HK-2 (cell line): Measurements from ENCODE around the gene RTP3.
A peak's percentile ranks its signal among the peaks of the same experiment; 100 is the strongest.
"Not testable (repeated sequence)": the region's sequence is repeated elsewhere in the genome, so short reads cannot be mapped to it uniquely, and the experiment has no call there.

Experiments used
- DNase-seq: peaks from one replicate; pipeline ENCODE4 v3.0.0-alpha.2; 2018; ENCODE audit not compliant: unreplicated experiment

RTP3 gene

DNA sequence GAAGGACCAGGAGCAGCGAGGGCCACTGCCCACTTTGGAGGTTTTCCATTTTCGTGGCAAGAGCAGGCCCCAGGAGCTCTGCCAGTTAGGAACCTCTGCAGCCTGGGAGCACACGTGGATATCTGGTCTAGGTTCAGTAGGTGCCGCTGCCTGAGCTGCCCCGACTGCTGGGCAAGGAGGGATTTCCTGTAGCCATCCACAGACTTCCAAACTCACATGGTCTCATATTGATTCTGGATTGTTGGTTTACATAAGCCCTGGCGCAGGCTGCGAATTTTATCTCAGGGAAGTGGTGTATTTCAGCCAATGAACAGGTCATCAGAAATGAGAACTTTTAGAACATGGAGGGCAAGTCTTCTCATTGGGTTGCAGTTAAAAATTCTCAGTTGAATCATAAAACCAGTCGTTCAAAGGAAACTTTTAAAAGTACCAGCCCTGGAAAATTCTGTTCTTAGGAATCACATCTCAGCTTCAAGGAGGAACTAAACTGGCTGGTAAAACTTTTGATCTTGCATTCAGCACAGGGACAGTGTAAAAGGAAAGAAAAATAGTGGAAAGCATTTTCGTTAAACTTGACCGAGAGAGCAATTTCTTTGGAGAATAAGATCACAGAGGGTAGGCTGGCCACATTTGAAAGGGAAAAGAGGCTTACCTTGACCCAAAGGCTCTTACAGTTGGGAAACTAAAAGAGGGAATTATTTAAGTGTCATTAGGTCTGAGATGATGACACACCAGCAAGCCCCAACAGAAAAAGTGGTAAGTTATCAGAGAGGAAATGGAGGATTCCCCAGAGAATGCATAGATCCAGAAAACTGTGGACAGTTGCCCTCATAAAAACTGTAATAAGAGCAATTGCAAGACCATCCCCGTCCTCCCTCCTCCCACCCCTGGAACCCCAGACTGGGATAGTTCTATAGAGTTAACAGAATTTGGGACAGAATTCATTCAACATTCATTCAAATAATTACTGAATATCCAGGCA is 6.4 kb upstream of the RTP3 start:
- DNase-seq, result no peak

DNA sequence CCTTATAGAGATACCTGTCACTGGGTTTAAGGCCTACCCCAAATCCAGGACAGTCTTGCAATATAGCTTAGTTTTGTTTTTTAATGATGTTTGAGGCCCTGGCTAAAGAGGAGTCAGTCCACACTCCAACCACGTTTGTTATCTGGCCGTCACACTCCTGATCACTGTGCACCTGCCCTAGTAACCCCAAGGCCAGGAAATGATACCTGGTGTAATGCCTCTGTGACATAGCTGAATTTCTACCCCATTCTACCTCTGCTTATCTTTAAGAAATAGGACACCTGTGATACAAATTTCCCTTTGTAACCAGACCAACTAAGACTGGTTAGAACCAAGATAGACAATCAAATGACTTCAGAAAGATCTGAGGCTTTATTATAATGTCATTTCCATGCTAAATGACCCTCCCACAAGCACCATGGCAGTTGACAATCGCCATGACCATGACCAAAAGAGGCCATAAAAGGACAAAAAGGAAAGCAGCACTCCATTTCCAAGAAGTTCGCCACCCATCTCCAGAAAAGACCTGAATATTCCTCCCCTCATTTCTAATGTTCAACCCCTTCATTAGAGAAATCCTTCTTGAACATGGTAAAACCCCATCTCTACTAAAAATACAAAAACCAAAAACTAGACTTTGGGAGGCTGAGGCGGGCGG is 4.8 kb upstream of the RTP3 start:
- no peak for DNase-seq

GRCh38 chr3:46494491-46494890 is 3.3 kb upstream of the RTP3 start:
- DNase-seq, result not testable (repeated sequence)

GRCh38 chr3:46495901-46496456 is 1.8 kb upstream of the RTP3 start:
- no peak for DNase-seq

GRCh38 chr3:46496746-46497555 is 825 bp upstream of the RTP3 start:
- no peak for DNase-seq

DNA sequence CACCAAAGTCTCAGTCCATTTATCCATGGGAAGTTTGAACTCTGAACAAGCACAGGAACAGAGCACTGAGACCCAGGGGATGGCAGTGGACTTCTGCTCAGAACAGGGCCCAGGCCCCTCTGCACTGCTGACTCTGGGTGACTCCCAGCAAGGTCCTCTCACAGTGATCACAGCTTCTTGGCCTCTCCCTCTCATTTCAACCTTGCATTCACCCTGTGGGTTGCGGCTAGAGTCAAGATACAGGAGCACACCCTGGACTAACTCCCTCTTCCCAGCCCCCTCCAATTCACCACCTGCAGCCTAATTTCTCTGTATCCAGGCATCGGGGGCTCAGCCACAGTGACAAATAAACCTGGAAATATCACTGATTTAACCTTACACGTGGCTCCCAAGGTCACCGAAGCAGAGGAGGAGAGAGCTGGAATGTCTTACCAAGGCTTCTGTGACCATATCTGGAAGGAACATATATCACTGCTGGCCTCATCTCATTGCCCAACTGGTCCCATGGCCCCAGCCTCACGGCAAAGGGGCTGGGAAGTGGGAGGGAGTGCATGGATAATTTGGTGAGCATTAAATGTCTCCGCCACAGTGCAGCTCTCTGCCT is 1.2 kb downstream of the RTP3 start:
- DNase-seq, result no peak

DNA sequence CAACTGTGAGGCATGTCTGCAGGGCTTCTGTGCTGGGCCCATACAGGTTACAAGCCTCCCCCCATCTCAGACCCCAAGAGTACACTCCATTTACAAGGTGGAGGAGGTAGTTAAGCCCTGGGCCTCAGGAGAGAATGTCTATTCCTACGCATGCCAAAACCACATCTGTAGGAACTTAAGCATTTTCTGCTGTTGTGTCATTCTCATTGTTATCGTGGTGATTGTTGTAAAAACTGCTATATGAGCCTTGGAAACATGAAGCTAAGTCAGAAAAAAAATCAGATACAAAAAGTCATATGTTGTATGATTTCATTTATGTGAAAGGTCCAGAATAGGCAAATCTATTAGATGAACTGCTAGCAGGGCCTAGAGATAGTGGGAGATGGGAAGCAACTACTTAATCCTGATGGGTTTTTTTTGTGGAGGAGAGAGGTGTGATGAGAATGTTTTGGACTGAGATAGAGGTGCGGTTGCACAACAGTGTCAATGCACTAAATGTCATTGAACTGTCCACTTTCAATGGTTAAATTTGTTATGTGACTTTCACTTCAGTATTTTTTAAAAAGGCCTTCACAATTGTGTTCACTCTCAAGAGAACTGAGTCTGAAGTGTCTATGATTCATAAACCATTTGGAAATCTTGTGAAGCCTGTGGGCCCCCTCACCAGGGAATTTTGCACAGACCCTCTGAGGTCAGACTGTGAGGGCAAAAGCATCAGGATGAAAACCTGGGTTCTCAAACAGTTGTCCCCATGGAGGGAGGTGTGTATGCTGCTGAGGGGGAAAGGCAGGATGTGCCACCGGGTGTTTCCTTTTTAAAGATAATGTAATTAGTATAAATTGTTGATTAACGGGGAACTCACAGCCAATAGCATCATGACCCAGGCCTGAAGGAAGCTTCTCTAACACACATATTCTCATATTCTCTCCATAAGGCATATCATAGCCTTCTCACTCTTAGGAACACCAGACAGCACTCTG is 3.2 kb downstream of the RTP3 start:
- DNase-seq, result no peak

GRCh38 chr3:46501702-46502101 is 3.9 kb downstream of the RTP3 start:
- no peak for DNase-seq

DNA sequence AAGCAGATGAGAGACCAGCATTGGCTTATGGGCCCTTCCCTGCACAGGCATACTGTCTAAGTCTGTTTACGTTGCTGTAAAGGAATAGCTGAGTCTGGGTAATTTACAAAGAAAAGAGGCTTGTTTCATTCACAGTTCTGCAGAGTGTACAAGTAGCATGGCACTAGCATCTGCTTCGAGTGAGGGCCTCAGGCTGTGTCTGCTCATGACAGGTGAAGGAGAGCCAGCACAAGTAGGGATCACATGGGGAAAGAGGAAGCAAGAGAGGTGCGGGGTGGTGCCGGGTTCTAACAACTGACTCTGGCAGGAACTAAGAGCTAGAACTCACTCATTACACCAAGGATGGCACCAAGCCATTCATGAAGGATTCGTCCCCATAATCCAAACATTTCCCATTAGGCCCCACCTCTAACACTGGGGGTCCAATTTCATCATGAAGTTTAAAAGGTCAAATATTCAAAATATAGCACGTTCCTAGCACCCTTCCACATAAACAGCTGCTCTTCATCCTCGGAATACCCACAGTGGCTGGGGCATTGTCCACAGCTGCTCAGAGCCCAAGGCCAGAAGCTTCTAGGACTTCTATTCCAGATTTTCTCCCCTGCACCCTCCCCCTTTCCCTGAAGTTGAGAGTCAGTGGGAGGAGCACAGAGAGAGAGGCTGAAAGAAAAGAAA is 5.6 kb downstream of the RTP3 start:
- DNase-seq, result no peak

DNA sequence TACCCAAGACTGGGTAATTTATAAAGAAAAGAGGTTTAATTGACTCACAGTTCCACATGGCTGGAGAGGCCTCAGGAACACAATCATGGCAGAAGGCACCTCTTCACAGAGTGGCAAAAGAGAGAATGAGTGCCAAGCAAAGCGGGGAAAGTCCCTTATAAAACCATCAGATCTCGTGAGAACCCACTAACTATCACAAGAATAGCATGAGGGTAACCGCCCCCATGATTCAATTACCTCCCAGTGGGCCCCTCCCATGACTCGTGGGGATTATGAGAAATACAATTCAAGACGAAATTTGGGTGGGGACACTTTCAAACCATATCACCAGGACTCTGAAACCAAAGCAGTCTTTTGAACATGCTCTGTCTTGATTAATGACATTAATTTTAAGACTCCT is 7.0 kb downstream of the RTP3 start:
- no peak for DNase-seq

- no peak for DNase-seq
Observed at GRCh38 chr3:46505953-46506352, 8.2 kb downstream of the RTP3 start.

- no peak for DNase-seq
Observed at GRCh38 chr3:46506526-46506925, 8.8 kb downstream of the RTP3 start.

GRCh38 chr3:46508850-46509591 is 11.2 kb downstream of the RTP3 start:
- DNase-seq, result no peak

GRCh38 chr3:46509661-46510187 is 11.9 kb downstream of the RTP3 start:
- no peak for DNase-seq

DNA sequence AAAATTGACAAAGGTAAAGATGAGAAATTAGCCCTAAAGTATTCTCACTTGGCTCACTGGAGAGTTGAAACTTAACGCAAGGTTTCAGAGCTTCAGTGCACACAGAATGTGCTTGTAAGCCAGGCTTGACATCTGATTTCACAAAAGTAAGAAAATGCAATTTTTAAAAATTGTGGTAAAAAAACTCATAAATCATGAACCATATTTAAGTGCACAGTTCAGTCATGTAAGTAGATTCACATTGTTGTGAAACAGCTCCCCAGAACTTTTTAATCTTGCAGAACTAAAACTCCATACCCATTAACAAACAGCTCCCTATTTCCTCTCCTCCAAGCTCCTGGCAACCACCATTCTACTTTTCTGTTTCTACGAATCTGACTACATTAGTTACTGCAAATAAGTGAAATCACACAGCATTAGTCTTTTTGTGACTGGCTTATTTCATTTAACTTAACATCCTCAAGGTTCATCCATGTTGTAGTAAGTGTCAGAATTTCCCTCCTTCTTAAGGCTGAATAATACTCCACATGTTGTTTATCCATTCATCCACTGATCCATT is 14.5 kb downstream of the RTP3 start:
- DNase-seq, result no peak

DNA sequence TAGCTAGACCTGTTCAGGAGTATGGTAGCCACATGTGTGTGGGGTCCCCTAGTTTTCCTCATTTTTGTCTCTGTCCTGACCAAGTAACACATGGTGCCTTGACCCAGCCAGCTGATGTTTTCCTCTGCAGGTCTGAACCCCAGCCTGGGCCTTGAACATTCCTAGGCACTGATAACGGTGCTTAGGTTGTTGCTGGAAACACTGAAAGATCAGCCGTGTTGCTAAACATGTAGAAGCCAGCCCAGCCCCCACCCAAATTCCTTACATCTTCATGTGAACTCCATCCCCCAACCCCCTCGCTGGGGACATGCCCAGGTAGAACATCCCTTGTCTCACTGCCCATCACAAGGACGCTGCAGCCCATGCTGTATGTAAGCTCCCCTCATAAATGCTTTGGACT is 18.7 kb downstream of the RTP3 start:
- no peak for DNase-seq

DNA sequence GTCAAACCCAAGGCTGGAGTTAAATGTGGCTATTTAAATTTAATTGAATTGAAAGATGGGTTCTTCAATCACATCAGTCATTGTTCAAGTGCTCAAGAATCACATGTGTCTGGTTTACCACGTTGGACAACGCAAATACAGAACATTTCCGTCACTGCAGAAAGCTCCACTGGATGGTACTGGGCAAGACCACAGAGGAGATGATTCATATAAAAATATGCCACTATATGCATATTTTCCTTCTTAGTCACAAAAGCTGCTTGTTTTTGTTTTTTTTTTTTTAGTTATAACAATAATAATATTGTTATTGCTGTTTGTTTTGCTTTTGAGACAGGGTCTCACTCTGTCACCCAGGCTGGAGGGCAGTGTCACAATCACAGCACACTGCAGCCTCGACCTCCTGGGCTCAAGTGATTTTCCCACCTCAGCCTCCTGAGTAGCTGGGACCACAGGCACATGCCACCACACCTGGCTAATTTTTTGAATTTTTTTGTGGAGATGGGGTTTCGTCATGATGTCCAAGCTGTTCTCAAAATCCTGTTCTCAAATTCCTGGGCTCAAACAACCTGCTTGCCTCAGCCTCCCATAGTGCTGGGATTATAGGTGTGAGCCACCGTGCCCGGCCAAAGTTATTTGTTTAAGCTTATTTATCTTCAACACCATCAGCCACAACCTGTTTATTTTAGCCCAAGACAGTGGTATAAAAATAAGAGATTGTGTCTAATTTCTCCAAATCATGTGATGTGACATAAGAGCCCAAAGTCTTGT is 19.4 kb downstream of the RTP3 start:
- DNase-seq, result peak; percentile 10

- DNase-seq, result no peak
Observed at GRCh38 chr3:46517784-46518181, 20.0 kb downstream of the RTP3 start.
